Heart left ventricle (tissue), 13 donors: ENCODE measurements around the gene CCR3.

Experiments
- CTCF ChIP-seq, 12 donors: fragments of 200-600 bp; sonication (generic) in 4 of 12; IDR thresholded peaks; one replicate each; pipeline versions ENCODE4 v1.5.0 to v1.8.0; 2018 to 2022; ENCODE audit warnings: antibody characterized with exemption in 12 of 12, mild to moderate bottlenecking in 5 of 12
- POLR2A ChIP-seq, 2 donors: fragments of 450-650 bp; IDR thresholded peaks; one replicate each; pipeline ENCODE4 v1.6.1; 2017; ENCODE audit warnings: antibody characterized with exemption in 2 of 2, mild to moderate bottlenecking in 2 of 2, moderate library complexity in 2 of 2
- donor health status: ischemic (EF 13 %, LVEDD 7.1; RV severe dilation, severe dysfunction).
- donor health status: DM: no; HTN: yes; CAD: no.
- donor health status: DM: no; HTN: no; CAD: no.
- donor health status: ischemic (EF 25% LVEDD 6.9; RV normal size, moderate dysfunction).
- donor health status: ischemic (EF 25% LVEDD 5.7; RV mildly dilated, moderate dysfunction).
- donor health status: ischemic (EF 35%, LVEDD 5.7; RV mildly dilated, moderate dysfunction).
- donor health status: nonischemic (EF 11% LVEDD 7.7; RV severe dilation, severe dysfunction).
- donor health status: DM: yes; HTN: yes; CAD: no.
- donor health status: PGD.
- donor health status: ischemic (EF 29% LVEDD 5.4; RV normal size, mild dysfunction).
- donor health status: nonischemic (EF 23%, LVEDD 6.1; RV moderate dilation, normal function).

- TF ChIP-seq CTCF (IDR thresholded peaks at IDR 0.05) (no peak), POLR2A (IDR thresholded peaks at IDR 0.05) (no peak)
Observed at GRCh38 chr3:46264002-46264401, 21.7 kb downstream of the CCR3 start.
